Glutamatergic neuron (in vitro differentiated cells): ENCODE results near the gene HSD3B1. TPM values are rescaled to one million over a fixed set of nuclear protein-coding genes. Genes with fewer than 3 reads are reported as not detected.

ENCODE experiments used
- DNase-seq: peaks from one replicate; pipeline ENCODE4 v3.0.0; 2022
- H3K27ac Mint-ChIP-seq: one replicate; pipeline ENCODE4 v1.8.0; 2020; ENCODE audit warnings: mild to moderate bottlenecking, mixed read lengths, inconsistent platforms; ENCODE audit not compliant: unreplicated experiment
- H3K27me3 Mint-ChIP-seq: one replicate; pipeline ENCODE4 v1.8.0; 2020; ENCODE audit warnings: mild to moderate bottlenecking, moderate library complexity, mixed read lengths, inconsistent platforms; ENCODE audit not compliant: unreplicated experiment
- H3K36me3 Mint-ChIP-seq: one replicate; pipeline ENCODE4 v1.8.0; 2020; ENCODE audit warnings: mild to moderate bottlenecking, mixed read lengths, inconsistent platforms; ENCODE audit not compliant: unreplicated experiment
- H3K4me1 Mint-ChIP-seq: one replicate; pipeline ENCODE4 v1.8.0; 2020; ENCODE audit warnings: mild to moderate bottlenecking, low read depth, mixed read lengths, inconsistent platforms; ENCODE audit not compliant: unreplicated experiment
- H3K4me3 Mint-ChIP-seq: one replicate; pipeline ENCODE4 v1.8.0; 2020; ENCODE audit warnings: mild to moderate bottlenecking, mixed read lengths, inconsistent platforms; ENCODE audit not compliant: unreplicated experiment
- H3K9me3 Mint-ChIP-seq: one replicate; pipeline ENCODE4 v1.8.0; 2020; ENCODE audit warnings: mild to moderate bottlenecking, moderate library complexity, mixed read lengths, inconsistent platforms; ENCODE audit not compliant: unreplicated experiment
- total RNA-seq: library from RNA; stranded (reverse); fragmentation: NEBNext Ultra II Directional; extraction: Animal tissue kit (Norgen Biotek cat#: 25700); gene quantifications from one replicate; pipeline ENCODE4 v1.2.1, GENCODE V29; 2021; ENCODE audit not compliant: unreplicated experiment
- TF ChIP-seq, protein P1 (sequence below): fragments of 200-600 bp; sonication (generic); IDR thresholded peaks from one replicate; pipeline ENCODE4 v1.5.0; 2021; ENCODE audit not compliant: partially characterized antibody, unreplicated experiment

HSD3B1 gene
- total RNA-seq, 1 donor from 2014 or later, result not detected

- H3K4me3 Mint-ChIP-seq, result no peak overlapping the region
- H3K27me3 Mint-ChIP-seq, result no peaks in the 10 kb centered on the region
- H3K4me1 Mint-ChIP-seq, result no peaks in the 10 kb centered on the region
- peaks cover 2% of the 10 kb centered on the region for H3K9me3 Mint-ChIP-seq
- TF ChIP-seq, protein P1, sequence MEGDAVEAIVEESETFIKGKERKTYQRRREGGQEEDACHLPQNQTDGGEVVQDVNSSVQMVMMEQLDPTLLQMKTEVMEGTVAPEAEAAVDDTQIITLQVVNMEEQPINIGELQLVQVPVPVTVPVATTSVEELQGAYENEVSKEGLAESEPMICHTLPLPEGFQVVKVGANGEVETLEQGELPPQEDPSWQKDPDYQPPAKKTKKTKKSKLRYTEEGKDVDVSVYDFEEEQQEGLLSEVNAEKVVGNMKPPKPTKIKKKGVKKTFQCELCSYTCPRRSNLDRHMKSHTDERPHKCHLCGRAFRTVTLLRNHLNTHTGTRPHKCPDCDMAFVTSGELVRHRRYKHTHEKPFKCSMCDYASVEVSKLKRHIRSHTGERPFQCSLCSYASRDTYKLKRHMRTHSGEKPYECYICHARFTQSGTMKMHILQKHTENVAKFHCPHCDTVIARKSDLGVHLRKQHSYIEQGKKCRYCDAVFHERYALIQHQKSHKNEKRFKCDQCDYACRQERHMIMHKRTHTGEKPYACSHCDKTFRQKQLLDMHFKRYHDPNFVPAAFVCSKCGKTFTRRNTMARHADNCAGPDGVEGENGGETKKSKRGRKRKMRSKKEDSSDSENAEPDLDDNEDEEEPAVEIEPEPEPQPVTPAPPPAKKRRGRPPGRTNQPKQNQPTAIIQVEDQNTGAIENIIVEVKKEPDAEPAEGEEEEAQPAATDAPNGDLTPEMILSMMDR, result no peak
- H3K36me3 Mint-ChIP-seq, result peaks cover 4% of the 10 kb centered on the region
- no peak for DNase-seq
- no peak overlapping the region for H3K27ac Mint-ChIP-seq
These were observed 17.8 kb upstream of the HSD3B1 start for GRCh38 chr1:119489201-119489600.

GRCh38 chr1:119490925-119491324 lies 16.1 kb upstream of the HSD3B1 start:
- no peak overlapping the region for H3K27ac Mint-ChIP-seq

GRCh38 chr1:119492763-119493162 lies 14.2 kb upstream of the HSD3B1 start:
- H3K4me3 Mint-ChIP-seq, result no peak overlapping the region
- H3K27ac Mint-ChIP-seq, result no peak overlapping the region
- H3K36me3 Mint-ChIP-seq, result peaks cover 9% of the 10 kb centered on the region
- H3K4me1 Mint-ChIP-seq, result no peaks in the 10 kb centered on the region
- peaks cover 4% of the 10 kb centered on the region for H3K9me3 Mint-ChIP-seq
- H3K27me3 Mint-ChIP-seq, result peaks cover 2% of the 10 kb centered on the region
- no peak for DNase-seq
- TF ChIP-seq, protein P1, result no peak

More at GRCh38 chr1:119490925-119491324, 16.1 kb upstream of the HSD3B1 start:
- Mint-ChIP-seq H3K9me3 (peaks cover 2% of the 10 kb centered on the region), H3K27me3 (no peaks in the 10 kb centered on the region), H3K4me1 (no peaks in the 10 kb centered on the region), H3K4me3 (no peak overlapping the region), H3K36me3 (peaks cover 4% of the 10 kb centered on the region)
- TF ChIP-seq, protein P1, result no peak
- DNase-seq, result no peak

- H3K27ac Mint-ChIP-seq, result no peak overlapping the region
- no peaks in the 10 kb centered on the region for H3K36me3 Mint-ChIP-seq
- no peaks in the 10 kb centered on the region for H3K9me3 Mint-ChIP-seq
- no peak overlapping the region for H3K4me3 Mint-ChIP-seq
- H3K4me1 Mint-ChIP-seq, result no peaks in the 10 kb centered on the region
- TF ChIP-seq, protein P1, result no peak
- no peak for DNase-seq
- H3K27me3 Mint-ChIP-seq, result no peaks in the 10 kb centered on the region
These were observed 2.2 kb upstream of the HSD3B1 start for GRCh38 chr1:119504831-119505230.

GRCh38 chr1:119510046-119510445 lies 3.0 kb downstream of the HSD3B1 start:
- TF ChIP-seq, protein P1, result no peak
- H3K4me1 Mint-ChIP-seq, result no peaks in the 10 kb centered on the region
- H3K27ac Mint-ChIP-seq, result no peak overlapping the region
- H3K36me3 Mint-ChIP-seq, result no peaks in the 10 kb centered on the region
- H3K4me3 Mint-ChIP-seq, result no peak overlapping the region
- DNase-seq, result no peak
- H3K9me3 Mint-ChIP-seq, result no peaks in the 10 kb centered on the region
- no peaks in the 10 kb centered on the region for H3K27me3 Mint-ChIP-seq
